HepG2 (cell line): ENCODE data around the gene DENND2A.

Source experiments
- ARID3A ChIP-seq: IDR thresholded peaks from 2 replicates; pipeline ENCODE4 v1.6.1; 2012; ENCODE audit warnings: low read depth, low read length, improper control_type of control experiment
- CSRNP2 ChIP-seq: sonication (generic); formaldehyde crosslinking; conservative IDR thresholded peaks from 2 replicates; pipeline ENCODE4 v1.8.0; 2022; ENCODE audit warnings: low read depth, missing genetic modification reagents
- CTCF ChIP-seq: sonication (generic); formaldehyde crosslinking; IDR thresholded peaks from 2 replicates; pipeline ENCODE4 v1.5.0; 2020; ENCODE audit warnings: mild to moderate bottlenecking, missing genetic modification reagents, moderate library complexity
- RNF2 ChIP-seq: fragments of 450-650 bp; conservative IDR thresholded peaks from 2 replicates; pipeline ENCODE4 v1.6.1; 2016; ENCODE audit warnings: low read depth
- SMAD3 ChIP-seq: sonication (generic); formaldehyde crosslinking; IDR thresholded peaks from 2 replicates; pipeline ENCODE4 v1.4.0; 2020; ENCODE audit warnings: missing genetic modification reagents
- USF2 ChIP-seq, 2 experiments: sonication (generic) in 1 of 2; formaldehyde crosslinking in 1 of 2; IDR thresholded peaks; 2 replicates each; pipeline versions ENCODE4 v1.5.1 to v1.6.1; 2011 to 2020; ENCODE audit warnings: borderline replicate concordance in 1 of 2, low read depth in 1 of 2, low read length in 1 of 2, mild to moderate bottlenecking in 1 of 2, missing genetic modification reagents in 1 of 2, moderate library complexity in 1 of 2
- ZNF335 ChIP-seq: sonication (generic); formaldehyde crosslinking; IDR thresholded peaks from 2 replicates; pipeline ENCODE4 v1.4.0; 2020; ENCODE audit warnings: missing genetic modification reagents

GRCh38 chr7:140669352-140669751, 28.7 kb upstream of the DENND2A start:
- TF ChIP-seq CTCF (CRISPR knock-in tag) = no peak
- TF ChIP-seq USF2 (IDR thresholded peaks at IDR 0.05; ENCODE audit: low read depth, low read length) = no peak
- TF ChIP-seq USF2 (CRISPR knock-in tag; IDR thresholded peaks at IDR 0.05; ENCODE audit: borderline replicate concordance) = no peak
- TF ChIP-seq SMAD3 (CRISPR knock-in tag) = no peak
- no peak for TF ChIP-seq RNF2
- no peak for TF ChIP-seq ARID3A
- no peak for TF ChIP-seq CSRNP2 (CRISPR knock-in tag)
- TF ChIP-seq ZNF335 (CRISPR knock-in tag) = no peak
